Measurements from ENCODE around the gene SEMG1.

SEMG1 gene

DNA sequence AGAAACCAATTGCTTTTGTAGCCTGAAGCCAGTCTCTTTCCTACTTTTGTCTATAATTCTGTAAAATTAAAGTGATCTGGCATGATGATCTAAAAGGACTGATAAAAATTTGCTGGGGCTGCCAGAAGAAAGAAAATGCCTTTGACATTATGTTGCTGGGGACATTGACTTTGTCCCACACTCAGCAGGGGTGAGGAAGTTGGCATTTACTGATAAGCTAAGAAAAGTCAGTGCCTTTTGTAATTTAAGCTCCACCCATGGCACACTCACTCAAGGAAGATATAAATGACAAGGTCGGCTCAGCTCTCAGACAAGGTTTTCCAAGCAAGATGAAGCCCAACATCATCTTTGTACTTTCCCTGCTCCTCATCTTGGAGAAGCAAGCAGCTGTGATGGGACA, at the start of gene SEMG1:
TSS of gene SEMG1 (plus strand) at position 309 of the 400 bp plus-strand sequence. CDS start at position 330, 21 bp downstream.
- DNase-seq (ENCODE audit: low spot score) = no peak

DNA sequence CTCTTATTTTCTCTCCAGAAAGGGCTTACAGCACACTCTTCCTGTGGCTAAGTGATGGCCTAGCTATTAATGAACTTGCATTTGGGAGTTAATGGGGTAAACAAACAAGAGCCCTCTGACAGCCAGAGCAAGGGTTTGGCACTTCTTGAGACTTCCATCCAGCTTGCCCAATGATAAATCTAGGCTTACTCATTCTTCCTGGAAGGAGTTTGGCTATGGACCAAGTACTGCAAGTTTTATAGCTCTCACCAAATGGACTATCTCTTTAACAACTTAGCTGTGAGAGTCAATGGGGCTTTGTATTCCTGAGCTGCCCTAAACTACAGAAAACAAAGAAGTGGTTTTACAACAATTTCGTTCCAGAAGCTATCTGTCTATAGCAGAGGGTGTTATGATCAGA, 48.9 kb upstream of the SEMG1 start:
- DNase-seq (ENCODE audit: low spot score) = no peak

GRCh38 chr20:45163083-45163803, 43.6 kb upstream of the SEMG1 start:
- DNase-seq (ENCODE audit: low spot score) = no peak

DNA sequence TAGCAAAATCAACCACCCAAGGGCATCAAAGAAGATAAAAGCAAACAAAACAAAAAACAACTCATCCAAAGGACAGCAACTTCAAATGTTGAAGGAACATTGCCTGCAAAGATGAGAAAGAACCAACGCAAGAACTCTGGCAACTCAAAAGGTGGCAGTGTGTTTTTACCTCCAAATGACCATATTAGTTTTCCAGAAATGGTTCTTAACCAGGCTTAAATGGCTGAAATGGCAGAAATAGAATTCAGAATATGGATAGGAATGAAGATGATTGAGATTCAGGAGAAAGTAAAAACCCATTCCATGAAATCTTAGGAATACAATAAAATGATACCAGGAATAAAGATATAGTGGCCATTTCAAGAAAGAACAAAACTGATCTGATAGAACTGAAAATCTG, 41.9 kb upstream of the SEMG1 start:
- DNase-seq (ENCODE audit: low spot score) = no peak

DNA sequence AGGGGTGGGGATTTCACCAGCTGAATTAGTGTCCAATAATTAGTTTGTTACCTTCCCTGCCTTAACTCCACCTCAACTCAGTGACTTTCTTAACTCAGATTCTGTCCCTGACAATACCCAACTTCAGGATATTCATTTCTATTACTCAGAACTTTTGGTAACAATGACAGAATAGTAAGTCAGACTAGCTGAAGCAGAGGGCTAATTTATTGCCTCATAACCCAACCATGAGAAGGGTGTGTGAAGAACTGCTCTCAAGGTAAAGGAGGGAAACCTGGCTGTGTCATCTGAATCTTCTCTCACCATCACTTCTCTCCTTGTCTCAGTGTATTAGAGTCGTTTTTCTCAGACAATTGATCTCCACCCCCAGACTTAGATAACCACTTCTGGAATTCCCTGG, 33.3 kb upstream of the SEMG1 start:
- DNase-seq (ENCODE audit: low spot score) = no peak

GRCh38 chr20:45174434-45175364, 32.1 kb upstream of the SEMG1 start, which contains the start of gene PI3:
TSS of gene PI3 (plus strand) at chr20:45174902. CDS start at chr20:45174923, 21 bp downstream.
- DNase-seq (ENCODE audit: low spot score) = no peak

DNA sequence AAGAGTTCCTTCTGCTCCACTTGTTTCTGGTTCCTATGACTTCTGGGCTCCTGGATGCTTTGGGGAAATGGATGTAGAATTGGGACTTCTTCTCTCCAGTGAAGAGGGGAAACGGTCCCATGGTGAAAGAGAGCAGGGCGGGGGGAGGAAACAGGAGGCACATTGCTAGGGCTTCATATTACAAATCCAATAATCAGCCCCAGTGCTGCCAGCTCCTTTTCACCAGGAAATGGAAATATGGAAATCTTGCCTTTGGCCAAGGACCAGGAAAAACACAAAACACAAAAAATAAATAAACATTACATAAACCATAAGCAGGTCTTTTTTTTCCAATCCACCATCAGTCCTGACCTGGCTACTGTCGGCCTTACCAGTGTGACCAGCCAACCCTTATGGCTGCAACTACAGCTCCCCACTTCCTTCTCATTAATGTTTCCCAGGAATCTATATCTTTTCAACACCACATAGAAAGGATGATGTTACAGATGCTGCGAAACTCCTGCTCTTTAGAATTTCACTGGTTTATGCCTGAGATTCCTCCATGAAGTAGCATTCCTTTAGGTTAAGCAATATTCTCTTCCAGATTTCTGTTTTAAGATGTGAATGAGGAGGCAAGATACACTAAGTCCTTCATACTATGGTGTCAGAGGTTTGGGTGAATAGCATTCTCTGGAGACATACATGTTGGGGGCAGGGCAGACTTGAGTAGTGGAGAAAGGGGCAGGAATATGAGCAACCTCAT, 30.1 kb upstream of the SEMG1 start:
- DNase-seq (ENCODE audit: low spot score) = no peak

DNA sequence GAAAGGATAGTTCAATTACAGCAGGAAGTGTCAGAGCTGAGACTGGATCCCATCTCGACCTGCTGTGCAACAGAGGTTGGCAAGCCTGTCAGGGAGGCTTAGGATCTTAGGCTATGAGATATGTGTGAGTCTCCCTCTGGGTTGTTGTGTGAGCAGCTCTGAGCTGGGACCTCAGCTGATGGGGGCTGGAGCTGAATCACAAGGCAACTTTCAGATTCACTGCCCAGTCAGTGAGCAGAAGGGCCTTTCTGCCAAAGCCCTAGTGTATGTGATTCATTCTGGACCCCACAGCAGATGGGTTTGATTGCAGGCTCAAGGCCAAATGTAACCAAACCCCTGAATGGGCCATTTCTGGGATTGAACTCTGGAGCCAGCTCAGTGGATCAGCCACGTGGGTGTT, 27.7 kb upstream of the SEMG1 start:
- no peak for DNase-seq (ENCODE audit: low spot score)

GRCh38 chr20:45181639-45182038, 25.2 kb upstream of the SEMG1 start:
- no peak for DNase-seq (ENCODE audit: low spot score)

DNA sequence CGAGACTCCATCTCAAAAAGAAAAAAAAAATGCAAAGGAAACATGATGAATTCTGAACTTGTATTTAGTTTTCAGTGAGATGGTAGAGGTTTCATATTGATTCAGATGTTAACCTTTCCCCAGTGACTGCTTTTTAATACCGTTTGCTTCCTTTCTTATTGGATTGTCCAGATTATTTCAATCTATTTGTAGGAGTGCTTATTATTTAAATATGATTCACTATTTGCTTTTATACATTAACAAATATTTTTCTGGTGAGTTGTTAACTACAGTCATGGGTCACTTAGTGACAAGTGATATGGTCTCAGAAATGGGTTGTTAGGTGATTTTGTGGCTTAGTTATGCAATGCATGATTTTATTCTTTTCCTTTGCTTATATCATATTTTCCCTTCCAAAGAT, 23.7 kb upstream of the SEMG1 start:
- no peak for DNase-seq (ENCODE audit: low spot score)

DNA sequence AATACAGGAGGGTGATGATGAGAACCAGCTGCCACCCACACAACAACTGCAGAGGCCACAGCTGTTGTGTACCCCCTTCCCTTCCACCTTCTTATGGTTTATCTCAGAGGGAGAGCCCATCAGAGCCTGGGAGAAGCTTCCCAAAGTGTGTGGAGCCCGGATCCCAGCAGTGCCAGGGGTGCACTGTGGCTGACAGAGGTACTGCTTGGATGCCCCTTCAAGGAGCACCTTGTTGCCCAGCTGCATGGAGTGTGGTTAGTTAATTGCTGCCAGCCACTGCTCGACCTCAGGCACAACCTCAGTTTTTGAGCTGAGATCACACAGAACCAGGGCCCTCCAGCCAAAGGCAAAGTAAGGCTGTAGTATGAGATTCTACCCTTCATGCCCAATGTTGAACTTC, 19.1 kb upstream of the SEMG1 start:
- DNase-seq (ENCODE audit: low spot score) = no peak

DNA sequence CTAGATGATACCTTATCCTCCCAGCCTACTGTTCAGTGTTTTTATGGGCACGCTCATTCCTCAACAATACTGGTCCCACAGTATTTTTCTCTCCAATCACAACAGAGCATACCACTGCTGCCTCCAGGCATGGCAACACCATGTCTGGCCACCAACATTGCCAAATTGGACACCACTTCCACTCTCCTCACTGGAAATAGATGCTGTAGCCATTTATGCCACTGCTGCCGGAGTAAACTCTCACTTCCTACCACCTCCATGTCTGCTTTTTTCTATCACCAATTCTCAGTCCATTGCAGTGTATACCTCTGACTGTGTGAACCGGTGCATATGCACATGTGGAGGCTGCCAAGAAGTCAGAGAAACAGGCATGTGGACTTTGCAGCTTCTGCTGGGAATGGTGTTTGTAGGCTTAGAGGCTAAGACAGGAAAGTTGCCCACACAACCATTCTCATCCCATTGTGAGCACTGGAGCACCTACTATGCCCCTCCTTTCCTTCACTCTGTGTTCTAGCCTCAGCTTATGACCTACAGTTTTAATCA, 17.7 kb upstream of the SEMG1 start:
- DNase-seq (ENCODE audit: low spot score) = no peak

GRCh38 chr20:45189861-45190260, 17.0 kb upstream of the SEMG1 start:
- DNase-seq (ENCODE audit: low spot score) = no peak

GRCh38 chr20:45191926-45192325, 14.9 kb upstream of the SEMG1 start:
- no peak for DNase-seq (ENCODE audit: low spot score)

- no peak for DNase-seq (ENCODE audit: low spot score)
These were observed 13.5 kb upstream of the SEMG1 start for GRCh38 chr20:45193331-45193730.

DNA sequence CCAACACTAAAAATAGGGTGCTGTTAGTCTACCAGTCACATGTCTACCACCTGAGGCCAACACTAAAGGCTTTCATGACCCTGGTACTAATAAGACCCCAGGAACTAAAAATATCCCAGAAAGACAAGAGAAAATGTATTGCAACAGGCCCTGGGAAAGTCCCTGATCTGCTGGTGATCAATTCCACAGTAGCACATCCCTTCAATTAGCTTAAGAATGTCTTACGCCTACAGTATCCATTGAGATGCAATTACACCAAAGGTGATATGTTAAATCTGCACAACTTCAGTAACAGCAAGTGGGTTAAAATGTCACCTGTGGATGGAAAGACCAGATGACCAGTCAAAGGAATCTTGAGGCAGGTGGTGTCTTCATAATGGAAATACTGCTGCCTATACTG, 3.1 kb downstream of the SEMG1 start:
- DNase-seq (ENCODE audit: low spot score) = no peak

- DNase-seq (ENCODE audit: low spot score) = no peak
These were observed 5.0 kb downstream of the SEMG1 start for GRCh38 chr20:45211569-45212474.

DNA sequence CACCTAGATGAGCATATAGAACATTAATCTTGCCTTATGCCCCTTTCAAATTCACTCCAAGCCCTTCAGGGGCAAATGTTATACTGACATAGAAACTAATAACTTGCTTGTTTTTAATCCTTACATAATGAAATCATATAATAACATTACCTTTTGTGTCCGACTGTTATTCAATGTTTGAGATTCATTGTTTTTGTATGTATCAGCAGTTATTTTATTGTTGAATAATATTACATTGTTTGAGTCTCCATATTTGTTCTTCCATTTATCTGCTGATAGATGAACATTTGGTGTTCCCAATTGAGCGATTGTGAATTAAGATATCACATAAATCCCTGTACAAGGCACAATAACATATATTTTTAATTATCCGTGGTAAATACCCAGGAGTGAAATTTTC, 6.0 kb downstream of the SEMG1 start:
- DNase-seq (ENCODE audit: low spot score) = no peak

- no peak for DNase-seq (ENCODE audit: low spot score)
These were observed 11.3 kb downstream of the SEMG1 start for GRCh38 chr20:45218124-45218523.

- DNase-seq (ENCODE audit: low spot score) = no peak
These were observed 11.8 kb downstream of the SEMG1 start for GRCh38 chr20:45218636-45219035.

DNA sequence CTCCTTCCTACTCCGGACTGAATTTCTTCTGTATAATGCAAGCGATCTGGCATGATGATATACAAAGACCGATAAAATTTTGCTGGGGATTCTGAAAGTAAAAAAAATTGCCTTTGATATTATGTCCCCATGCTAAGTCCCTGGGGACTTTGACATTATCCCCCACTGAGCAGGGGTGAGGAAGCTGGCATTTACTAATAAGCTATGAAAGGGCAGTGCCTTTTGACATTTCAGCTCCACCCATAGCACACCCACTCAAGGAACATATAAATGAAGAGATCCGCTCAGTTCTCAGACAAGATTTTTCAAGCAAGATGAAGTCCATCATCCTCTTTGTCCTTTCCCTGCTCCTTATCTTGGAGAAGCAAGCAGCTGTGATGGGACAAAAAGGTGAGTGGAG, 14.2 kb downstream of the SEMG1 start, which contains the start of gene SEMG2:
TSS of gene SEMG2 (plus strand) at position 298 of the 400 bp plus-strand sequence. CDS start at position 315, 17 bp downstream.
- no peak for DNase-seq (ENCODE audit: low spot score)
